ENCODE results near the gene FAM120A.

FAM120A gene

GRCh38 chr9:93569621-93570174, 118.2 kb downstream of the FAM120A start:
- H3K4me3 ChIP-seq (ENCODE audit: low read depth, low read length): no peak overlapping the region
- TF ChIP-seq CTCF (IDR thresholded peaks at IDR 0.05; ENCODE audit: insufficient read depth, low read depth, low read length, missing control alignments): no peak
- DNase-seq (ENCODE audit: low read depth): no peak

- TF ChIP-seq CTCF (IDR thresholded peaks at IDR 0.05; ENCODE audit: insufficient read depth, low read depth, low read length, missing control alignments): no peak
- no peak overlapping the region for H3K4me3 ChIP-seq (ENCODE audit: low read depth, low read length)
- DNase-seq (ENCODE audit: low read depth): no peak
Measured at GRCh38 chr9:93572221-93572620, 120.7 kb downstream of the FAM120A start.

GRCh38 chr9:93572636-93573515, 121.4 kb downstream of the FAM120A start:
- no peak for DNase-seq (ENCODE audit: low read depth)
- TF ChIP-seq CTCF (IDR thresholded peaks at IDR 0.05; ENCODE audit: insufficient read depth, low read depth, low read length, missing control alignments): no peak
- no peak overlapping the region for H3K4me3 ChIP-seq (ENCODE audit: low read depth, low read length)

- no peak overlapping the region for H3K4me3 ChIP-seq (ENCODE audit: low read depth, low read length)
- TF ChIP-seq CTCF (IDR thresholded peaks at IDR 0.05; ENCODE audit: insufficient read depth, low read depth, low read length, missing control alignments): no peak
- no peak for DNase-seq (ENCODE audit: low read depth)
Measured at GRCh38 chr9:93573516-93573828, 122.0 kb downstream of the FAM120A start.

GRCh38 chr9:93574091-93574899, 122.8 kb downstream of the FAM120A start:
- TF ChIP-seq CTCF (IDR thresholded peaks at IDR 0.05; ENCODE audit: insufficient read depth, low read depth, low read length, missing control alignments): no peak
- DNase-seq (ENCODE audit: low read depth): no peak
- H3K4me3 ChIP-seq (ENCODE audit: low read depth, low read length): no peak overlapping the region

- peak overlapping the region; percentile 71 for H3K4me3 ChIP-seq (ENCODE audit: low read depth, low read length)
- no peak for DNase-seq (ENCODE audit: low read depth)
- no peak for TF ChIP-seq CTCF (IDR thresholded peaks at IDR 0.05; ENCODE audit: insufficient read depth, low read depth, low read length, missing control alignments)
Measured at GRCh38 chr9:93574900-93575795, 123.7 kb downstream of the FAM120A start.
